ENCODE results near the gene COA3. TPM values are rescaled to one million over a fixed set of nuclear protein-coding genes. Genes with fewer than 3 reads are reported as not detected.
"Not testable (repeated sequence)": the region's sequence is repeated elsewhere in the genome, so short reads cannot be mapped to it uniquely, and the experiment has no call there.

The COA3 gene
- total and polyA plus RNA-seq, 2 donors = 72.4 to 95.5 TPM

GRCh38 chr17:42779936-42780850 lies 18.3 kb downstream of the COA3 start, which contains the start of gene WNK4:
TSS of gene WNK4 (plus strand) at chr17:42780610. CDS start at chr17:42780699, 89 bp downstream.
- H3K9me3 ChIP-seq (ENCODE audit: control insufficient read depth in 2 of 2, insufficient read depth in 1 of 2, low read length in 1 of 2) = peaks cover 0 to 19% of the 10 kb centered on the region in 2 donors
- H3K27me3 ChIP-seq (ENCODE audit: control insufficient read depth in 2 of 2, insufficient read depth in 1 of 2, low read length in 1 of 2) = peaks cover 48 to 60% of the 10 kb centered on the region in 2 donors
- H3K4me1 ChIP-seq (ENCODE audit: control insufficient read depth in 2 of 2, insufficient read depth in 2 of 2, low read length in 2 of 2) = peaks cover 0 to 8% of the 10 kb centered on the region in 2 donors
- peak within 1 kb of the TSS in 1 of 2 donors; percentile 24 for H3K4me3 ChIP-seq (ENCODE audit: low read length in 2 of 2)
- 23% methylated on average over 65 of the region's 65 CpGs for WGBS
- no peak within 1 kb of the TSS for H3K27ac ChIP-seq (ENCODE audit: low read depth in 1 of 2, low read length in 1 of 2)
- DNase-seq (ENCODE audit: low read depth in 6 of 9, low spot score in 9 of 9) = no peak
- peaks cover 25 to 38% of the 10 kb centered on the region in 2 donors for H3K36me3 ChIP-seq (ENCODE audit: control insufficient read depth in 2 of 2, insufficient read depth in 2 of 2, low read length in 1 of 2)

GRCh38 chr17:42779304-42779935 lies 19.1 kb downstream of the COA3 start:
- H3K9me3 ChIP-seq (ENCODE audit: control insufficient read depth in 2 of 2, insufficient read depth in 1 of 2, low read length in 1 of 2) = peaks cover 0 to 15% of the 10 kb centered on the region in 2 donors
- H3K4me3 ChIP-seq (ENCODE audit: low read length in 2 of 2) = no peak overlapping the region
- 91% methylated on average over 3 of the region's 3 CpGs for WGBS
- peaks cover 25 to 41% of the 10 kb centered on the region in 2 donors for H3K36me3 ChIP-seq (ENCODE audit: control insufficient read depth in 2 of 2, insufficient read depth in 2 of 2, low read length in 1 of 2)
- no peak overlapping the region for H3K27ac ChIP-seq (ENCODE audit: low read depth in 1 of 2, low read length in 1 of 2)
- H3K27me3 ChIP-seq (ENCODE audit: control insufficient read depth in 2 of 2, insufficient read depth in 1 of 2, low read length in 1 of 2) = peaks cover 41 to 52% of the 10 kb centered on the region in 2 donors
- no peak for DNase-seq (ENCODE audit: low read depth in 6 of 9, low spot score in 9 of 9)
- H3K4me1 ChIP-seq (ENCODE audit: control insufficient read depth in 2 of 2, insufficient read depth in 2 of 2, low read length in 2 of 2) = peaks cover 1 to 8% of the 10 kb centered on the region in 2 donors

GRCh38 chr17:42778570-42778969 lies 19.9 kb downstream of the COA3 start:
- Histone ChIP-seq H3K27ac (ENCODE audit: low read depth in 1 of 2, low read length in 1 of 2) (no peak overlapping the region), H3K4me1 (ENCODE audit: control insufficient read depth in 2 of 2, insufficient read depth in 2 of 2, low read length in 2 of 2) (peaks cover 9 to 16% of the 10 kb centered on the region in 2 donors), H3K36me3 (ENCODE audit: control insufficient read depth in 2 of 2, insufficient read depth in 2 of 2, low read length in 1 of 2) (peaks cover 25 to 41% of the 10 kb centered on the region in 2 donors), H3K9me3 (ENCODE audit: control insufficient read depth in 2 of 2, insufficient read depth in 1 of 2, low read length in 1 of 2) (peaks cover 0 to 6% of the 10 kb centered on the region in 2 donors), H3K27me3 (ENCODE audit: control insufficient read depth in 2 of 2, insufficient read depth in 1 of 2, low read length in 1 of 2) (peaks cover 33 to 44% of the 10 kb centered on the region in 2 donors), H3K4me3 (ENCODE audit: low read length in 2 of 2) (no peak overlapping the region)
- 98% methylated on average over 5 of the region's 5 CpGs for WGBS
- no peak for DNase-seq (ENCODE audit: low read depth in 6 of 9, low spot score in 9 of 9)

GRCh38 chr17:42775534-42776098 lies 22.9 kb downstream of the COA3 start:
- H3K4me1 ChIP-seq (ENCODE audit: control insufficient read depth in 2 of 2, insufficient read depth in 2 of 2, low read length in 2 of 2) = peaks cover 9 to 14% of the 10 kb centered on the region in 2 donors
- no peak overlapping the region for H3K27ac ChIP-seq (ENCODE audit: low read depth in 1 of 2, low read length in 1 of 2)
- 95% methylated on average over 3 of the region's 3 CpGs for WGBS

GRCh38 chr17:42774066-42774745 lies 24.3 kb downstream of the COA3 start:
- Histone ChIP-seq H3K9me3 (ENCODE audit: control insufficient read depth in 2 of 2, insufficient read depth in 1 of 2, low read length in 1 of 2) (no peaks in the 10 kb centered on the region), H3K36me3 (ENCODE audit: control insufficient read depth in 2 of 2, insufficient read depth in 2 of 2, low read length in 1 of 2) (peaks cover 20 to 38% of the 10 kb centered on the region in 2 donors), H3K27ac (ENCODE audit: low read depth in 1 of 2, low read length in 1 of 2) (no peak overlapping the region), H3K27me3 (ENCODE audit: control insufficient read depth in 2 of 2, insufficient read depth in 1 of 2, low read length in 1 of 2) (no peaks in the 10 kb centered on the region), H3K4me1 (ENCODE audit: control insufficient read depth in 2 of 2, insufficient read depth in 2 of 2, low read length in 2 of 2) (peaks cover 9 to 12% of the 10 kb centered on the region in 2 donors), H3K4me3 (ENCODE audit: low read length in 2 of 2) (peak overlapping the region; percentile 52 to 76)
- DNase-seq (ENCODE audit: low read depth in 6 of 9, low spot score in 9 of 9) = no peak
- WGBS = 93% methylated on average over 3 of the region's 3 CpGs

More at GRCh38 chr17:42775534-42776098, 22.9 kb downstream of the COA3 start:
- peaks cover 7 to 14% of the 10 kb centered on the region in 2 donors for H3K27me3 ChIP-seq (ENCODE audit: control insufficient read depth in 2 of 2, insufficient read depth in 1 of 2, low read length in 1 of 2)
- no peak for DNase-seq (ENCODE audit: low read depth in 6 of 9, low spot score in 9 of 9)
- H3K36me3 ChIP-seq (ENCODE audit: control insufficient read depth in 2 of 2, insufficient read depth in 2 of 2, low read length in 1 of 2) = peaks cover 25 to 41% of the 10 kb centered on the region in 2 donors
- H3K4me3 ChIP-seq (ENCODE audit: low read length in 2 of 2) = no peak overlapping the region
- H3K9me3 ChIP-seq (ENCODE audit: control insufficient read depth in 2 of 2, insufficient read depth in 1 of 2, low read length in 1 of 2) = no peaks in the 10 kb centered on the region

GRCh38 chr17:42773290-42774035 lies 25.0 kb downstream of the COA3 start, which contains the start of gene VPS25:
TSS of gene VPS25 (plus strand) at chr17:42773449. CDS start at chr17:42773476, 27 bp downstream.
- 6% methylated on average over 39 of the region's 39 CpGs for WGBS
- H3K27me3 ChIP-seq (ENCODE audit: control insufficient read depth in 2 of 2, insufficient read depth in 1 of 2, low read length in 1 of 2) = no peaks in the 10 kb centered on the region

GRCh38 chr17:42772945-42773289 lies 25.6 kb downstream of the COA3 start:
- peaks cover 9 to 12% of the 10 kb centered on the region in 2 donors for H3K4me1 ChIP-seq (ENCODE audit: control insufficient read depth in 2 of 2, insufficient read depth in 2 of 2, low read length in 2 of 2)
- DNase-seq (ENCODE audit: low read depth in 6 of 9, low spot score in 9 of 9) = no peak
- H3K27ac ChIP-seq (ENCODE audit: low read depth in 1 of 2, low read length in 1 of 2) = peak overlapping the region; percentile 31 to 72
- H3K4me3 ChIP-seq (ENCODE audit: low read length in 2 of 2) = peak overlapping the region; percentile 52 to 76
- peaks cover 10 to 27% of the 10 kb centered on the region in 2 donors for H3K36me3 ChIP-seq (ENCODE audit: control insufficient read depth in 2 of 2, insufficient read depth in 2 of 2, low read length in 1 of 2)
- no peaks in the 10 kb centered on the region for H3K9me3 ChIP-seq (ENCODE audit: control insufficient read depth in 2 of 2, insufficient read depth in 1 of 2, low read length in 1 of 2)
- H3K27me3 ChIP-seq (ENCODE audit: control insufficient read depth in 2 of 2, insufficient read depth in 1 of 2, low read length in 1 of 2) = peaks cover 0 to 2% of the 10 kb centered on the region in 2 donors
- under 1% methylated on average over 3 of the region's 3 CpGs for WGBS

More at GRCh38 chr17:42773290-42774035, 25.0 kb downstream of the COA3 start, which contains the start of gene VPS25:
- Histone ChIP-seq H3K27ac (ENCODE audit: low read depth in 1 of 2, low read length in 1 of 2) (peak within 1 kb of the TSS; percentile 31 to 72), H3K4me3 (ENCODE audit: low read length in 2 of 2) (peak within 1 kb of the TSS; percentile 52 to 76), H3K36me3 (ENCODE audit: control insufficient read depth in 2 of 2, insufficient read depth in 2 of 2, low read length in 1 of 2) (peaks cover 12 to 32% of the 10 kb centered on the region in 2 donors), H3K4me1 (ENCODE audit: control insufficient read depth in 2 of 2, insufficient read depth in 2 of 2, low read length in 2 of 2) (peaks cover 9 to 12% of the 10 kb centered on the region in 2 donors), H3K9me3 (ENCODE audit: control insufficient read depth in 2 of 2, insufficient read depth in 1 of 2, low read length in 1 of 2) (no peaks in the 10 kb centered on the region)
- peak; percentile 55 to 87 (median 65) for DNase-seq (ENCODE audit: low read depth in 6 of 9, low spot score in 9 of 9)

- DNase-seq (ENCODE audit: low read depth in 6 of 9, low spot score in 9 of 9); H3K27ac ChIP-seq (ENCODE audit: low read depth in 1 of 2, low read length in 1 of 2); H3K4me3 ChIP-seq (ENCODE audit: low read length in 2 of 2); H3K27me3 ChIP-seq (ENCODE audit: control insufficient read depth in 2 of 2, insufficient read depth in 1 of 2, low read length in 1 of 2); H3K36me3 ChIP-seq (ENCODE audit: control insufficient read depth in 2 of 2, insufficient read depth in 2 of 2, low read length in 1 of 2); H3K9me3 ChIP-seq (ENCODE audit: control insufficient read depth in 2 of 2, insufficient read depth in 1 of 2, low read length in 1 of 2): not testable (repeated sequence)
- 96% methylated on average over 10 of the region's 10 CpGs for WGBS
- peaks cover 9 to 12% of the 10 kb centered on the region in 2 donors for H3K4me1 ChIP-seq (ENCODE audit: control insufficient read depth in 2 of 2, insufficient read depth in 2 of 2, low read length in 2 of 2)
Observed at GRCh38 chr17:42769964-42770363, 28.5 kb downstream of the COA3 start.
